NCI-H2107 treated with DMSO at 0.1 percent for 48 hours (cell line): Measurements from ENCODE around the gene ZNF516.

Source experiments
- DNase-seq: peaks from one replicate; lab custom pipeline; 2025; ENCODE audit not compliant: unreplicated experiment; lab: John Stamatoyannopoulos, UW

The ZNF516 gene

GRCh38 chr18:76428396-76429261, 66.4 kb downstream of the ZNF516 start:
- no peak for DNase-seq

- no peak for DNase-seq
These were observed 68.2 kb downstream of the ZNF516 start for GRCh38 chr18:76426737-76427305.

- no peak for DNase-seq
These were observed 69.6 kb downstream of the ZNF516 start for GRCh38 chr18:76425146-76426131.

GRCh38 chr18:76422838-76423237, 72.2 kb downstream of the ZNF516 start:
- no peak for DNase-seq

GRCh38 chr18:76422121-76422520, 72.9 kb downstream of the ZNF516 start:
- DNase-seq: no peak

- no peak for DNase-seq
These were observed 73.4 kb downstream of the ZNF516 start for GRCh38 chr18:76421685-76422078.

- DNase-seq: no peak
These were observed 74.0 kb downstream of the ZNF516 start for GRCh38 chr18:76420898-76421684.

- no peak for DNase-seq
These were observed 75.2 kb downstream of the ZNF516 start for GRCh38 chr18:76419811-76420210.

- DNase-seq: no peak
These were observed 78.1 kb downstream of the ZNF516 start for GRCh38 chr18:76416911-76417310.

GRCh38 chr18:76414936-76415621, 80.0 kb downstream of the ZNF516 start:
- DNase-seq: no peak

GRCh38 chr18:76412818-76413565, 82.0 kb downstream of the ZNF516 start:
- DNase-seq: no peak

GRCh38 chr18:76412010-76412817, 82.8 kb downstream of the ZNF516 start:
- DNase-seq: no peak

- DNase-seq: no peak
These were observed 84.2 kb downstream of the ZNF516 start for GRCh38 chr18:76410660-76411417.

- DNase-seq: no peak
These were observed 85.0 kb downstream of the ZNF516 start for GRCh38 chr18:76410033-76410432.

GRCh38 chr18:76408480-76409067, 86.5 kb downstream of the ZNF516 start:
- DNase-seq: no peak

- DNase-seq: no peak
These were observed 87.4 kb downstream of the ZNF516 start for GRCh38 chr18:76407681-76408080.

- DNase-seq: no peak
These were observed 88.3 kb downstream of the ZNF516 start for GRCh38 chr18:76406791-76407190.
